ENCODE results near the gene PAH.
A peak's percentile ranks its signal among the peaks of the same experiment; 100 is the strongest.

PAH gene

DNA sequence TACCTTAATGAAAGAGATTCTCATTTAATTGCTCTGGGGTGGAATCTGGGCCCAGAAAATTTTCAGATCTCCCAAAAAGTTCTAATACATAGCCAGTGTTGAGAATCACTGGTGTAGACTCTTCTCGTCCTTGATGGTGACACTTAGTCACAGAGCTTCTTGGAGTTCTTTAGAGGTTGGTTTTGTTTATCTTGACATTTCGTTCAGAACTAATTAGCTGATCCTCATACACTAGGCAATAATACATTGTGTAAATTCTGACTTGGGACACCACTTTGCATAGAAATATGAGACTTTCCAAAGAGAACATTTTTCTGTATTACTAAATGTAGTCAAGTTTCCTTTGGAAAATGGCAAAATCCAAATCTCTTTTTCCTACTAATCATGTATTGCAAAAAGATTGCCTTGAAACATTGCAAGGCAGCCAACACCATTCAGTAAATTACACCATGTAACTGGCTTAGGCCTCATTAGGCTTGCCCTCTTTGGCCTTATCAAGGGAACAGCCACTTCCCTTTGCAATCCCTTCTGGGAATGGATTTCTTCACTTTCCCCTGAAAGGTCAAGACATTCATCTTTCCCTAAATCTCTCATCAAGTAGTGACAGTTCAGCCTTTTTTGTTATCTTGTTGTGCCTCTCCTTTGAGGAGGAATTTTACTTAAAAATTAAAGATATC lies 102.2 kb downstream of the PAH start:
- DNase-seq, result no peak

DNA sequence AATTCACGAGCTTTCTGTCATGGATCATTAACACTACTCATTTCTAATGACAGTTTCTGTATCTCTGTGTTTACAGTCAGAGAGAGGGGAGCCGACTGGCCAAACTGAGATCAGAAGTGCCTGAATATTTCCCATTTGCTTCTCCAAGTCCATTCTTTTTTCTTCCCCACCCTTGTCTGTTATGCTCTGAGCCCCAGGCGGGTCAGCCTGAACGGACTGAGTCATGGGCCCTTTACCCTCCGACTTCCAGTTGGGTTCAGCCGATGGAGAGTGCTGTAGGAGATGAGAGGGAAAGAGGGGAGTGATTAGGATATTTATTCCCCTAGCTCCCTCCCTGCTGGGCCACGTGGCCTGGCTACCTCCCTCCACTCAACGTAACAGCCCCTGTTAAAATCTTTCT lies 104.7 kb downstream of the PAH start:
- no peak for DNase-seq

DNA sequence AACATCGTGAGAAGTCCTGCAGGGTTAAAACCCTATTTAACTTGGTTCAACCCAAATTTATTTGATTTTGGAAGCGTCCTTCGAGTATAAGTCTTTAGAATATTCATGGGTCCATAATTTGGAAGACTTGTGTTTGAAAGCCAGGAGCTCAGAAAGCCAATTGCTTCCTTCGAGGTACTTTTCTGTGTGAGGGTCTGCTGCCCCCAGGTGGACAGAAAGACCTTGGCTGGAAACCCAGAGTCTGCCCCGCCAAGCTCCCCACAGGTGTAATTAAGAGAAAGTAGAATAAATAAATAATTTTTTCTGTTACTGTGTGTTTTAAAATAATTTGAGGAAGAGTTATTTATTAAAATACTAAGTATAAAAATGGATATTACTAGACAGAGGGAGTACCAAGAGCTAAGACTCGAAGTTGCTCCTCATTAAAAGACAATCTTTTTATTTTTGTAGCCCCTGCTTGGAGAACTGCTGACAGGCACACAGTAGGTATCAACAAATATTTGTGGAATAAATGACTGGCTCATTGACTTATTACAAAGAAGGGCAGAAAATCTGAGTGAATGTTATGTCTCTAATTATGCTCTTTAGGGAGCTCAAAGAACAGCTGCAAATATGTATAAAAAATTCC lies 105.8 kb downstream of the PAH start:
- DNase-seq, result peak; percentile 42

DNA sequence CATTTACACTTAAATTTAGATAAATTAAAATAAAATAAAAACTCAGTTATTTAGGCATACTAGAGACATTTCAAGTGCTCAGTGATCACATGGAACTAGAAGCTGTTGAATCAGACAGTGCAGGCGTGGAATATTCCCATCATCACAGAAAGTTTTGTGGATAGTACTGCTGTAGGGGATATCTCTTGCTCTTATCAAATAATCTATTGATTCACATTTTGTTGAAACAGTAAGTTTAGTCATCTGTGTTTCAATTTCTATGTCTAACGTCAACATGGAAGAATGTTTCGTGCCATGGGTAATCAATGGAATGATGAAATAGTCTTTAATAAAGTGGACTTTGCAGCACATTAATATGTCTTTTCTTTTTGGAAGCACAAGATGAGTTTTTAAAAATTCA lies 108.6 kb downstream of the PAH start:
- DNase-seq, result no peak

DNA sequence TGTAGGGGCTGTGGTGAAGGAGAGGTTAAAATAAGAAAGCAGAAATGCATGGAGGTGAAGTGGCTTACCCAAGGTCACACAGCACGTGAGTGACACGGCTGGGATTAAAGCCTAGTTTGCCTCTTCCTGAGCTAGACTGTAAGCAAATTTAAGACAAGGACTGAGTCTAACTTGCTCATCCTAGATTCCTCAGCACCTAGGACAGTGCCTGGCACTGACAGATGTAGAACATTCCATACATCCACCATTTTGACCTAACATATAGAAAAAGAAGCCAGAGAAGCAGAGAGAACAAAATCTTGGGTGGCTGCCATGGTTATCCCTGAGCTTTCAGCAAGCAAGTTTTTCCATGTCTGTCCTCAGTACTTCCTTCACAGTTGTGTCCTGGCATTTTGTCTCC lies 110.5 kb downstream of the PAH start:
- DNase-seq, result no peak

DNA sequence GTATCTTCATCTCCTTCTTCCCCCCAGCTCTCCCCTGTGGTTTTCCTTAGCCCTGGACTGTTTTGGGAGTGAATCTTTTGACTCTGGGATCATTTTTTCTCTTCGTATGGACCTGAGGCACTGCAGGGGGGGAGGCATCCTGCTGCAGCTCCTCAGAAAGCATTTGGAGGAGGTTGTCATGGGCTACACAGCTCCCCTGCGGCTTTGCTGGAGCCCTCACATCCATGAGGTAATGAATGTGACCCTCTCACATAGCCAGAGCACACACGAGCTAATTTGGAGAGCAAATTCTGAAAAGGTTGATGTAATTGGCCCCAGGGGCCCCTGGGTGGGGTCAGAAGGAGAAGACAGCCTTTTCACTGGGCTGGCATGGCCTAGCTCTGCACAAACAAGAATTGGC lies 110.9 kb downstream of the PAH start:
- no peak for DNase-seq

DNA sequence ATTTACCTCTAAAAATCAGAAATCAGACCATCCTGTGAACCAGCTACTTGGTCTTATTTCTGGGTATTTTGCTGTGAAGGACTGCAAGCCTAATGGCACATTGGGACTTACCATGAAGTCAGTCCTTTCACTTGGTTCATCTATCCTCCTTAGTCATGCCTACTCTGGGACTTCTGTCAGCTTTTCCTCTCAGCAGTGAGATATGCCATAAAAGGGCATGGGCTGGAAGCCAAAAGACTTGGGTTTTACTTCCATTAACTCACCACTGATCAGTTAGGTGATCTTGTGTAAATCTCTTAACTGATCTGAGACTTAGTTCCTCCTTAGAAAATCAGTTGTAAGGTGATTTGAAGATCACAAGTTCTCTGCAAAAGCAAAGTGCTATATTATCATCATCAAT lies 116.5 kb downstream of the PAH start:
- DNase-seq, result no peak

DNA sequence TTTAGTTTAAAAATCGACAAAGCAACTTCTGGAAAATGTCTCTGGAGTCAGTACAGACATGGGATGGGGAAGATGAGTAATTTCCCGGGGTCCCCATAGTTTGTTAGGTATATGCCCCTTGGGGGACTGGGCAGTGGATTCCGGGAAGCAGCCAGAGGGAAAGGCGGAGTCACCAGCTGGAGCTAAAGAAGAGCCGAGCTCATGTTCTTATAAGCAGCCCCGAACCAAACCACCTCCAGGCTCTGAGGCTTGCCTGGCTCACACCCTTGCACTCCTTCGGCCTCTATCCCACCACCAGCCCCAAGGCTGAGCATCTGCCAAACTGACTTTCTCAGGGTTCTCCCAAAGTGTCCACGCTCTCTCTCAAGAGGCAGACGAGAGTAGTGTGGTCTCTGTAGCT lies 117.8 kb downstream of the PAH start:
- DNase-seq, result no peak

DNA sequence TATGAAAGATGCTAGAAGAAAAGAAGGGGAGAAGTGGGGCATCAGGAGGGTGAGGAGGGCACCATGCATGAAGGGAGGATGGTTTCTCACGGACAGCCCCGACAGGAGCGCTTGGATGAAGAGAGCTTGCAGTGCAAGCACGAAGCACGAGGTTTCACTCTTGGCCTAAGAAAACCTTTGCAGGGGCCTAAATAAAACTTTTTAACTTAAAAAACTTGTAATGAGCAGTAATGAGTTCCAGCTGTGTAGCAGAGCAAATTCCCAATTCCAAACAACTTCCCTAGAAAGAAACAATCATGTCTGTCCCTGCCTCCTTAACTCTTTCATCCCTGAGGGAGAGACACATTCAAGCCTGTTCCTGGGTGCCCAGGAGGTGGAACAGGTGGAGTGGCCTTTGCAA lies 119.5 kb downstream of the PAH start:
- DNase-seq, result no peak

DNA sequence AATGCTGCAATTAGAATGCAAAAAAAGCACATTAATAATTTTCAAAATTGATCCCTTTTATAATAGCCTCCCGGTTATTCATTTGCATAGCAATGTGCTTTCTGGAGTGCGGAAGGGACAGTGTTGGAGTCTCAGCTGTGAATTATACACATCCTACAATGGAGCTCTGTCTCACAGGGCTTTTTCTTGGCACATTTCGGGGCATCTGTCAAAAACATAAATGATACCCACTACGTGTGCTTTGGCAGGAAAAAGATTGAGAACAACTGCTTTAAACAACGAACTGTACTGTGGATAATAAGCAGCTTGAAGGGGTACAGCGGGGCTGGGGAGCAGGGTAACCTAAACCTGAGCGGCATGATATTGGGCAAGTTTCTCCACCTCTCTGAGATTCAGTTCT lies 123.1 kb downstream of the PAH start:
- no peak for DNase-seq

All from NCI-H2171 treated with DMSO at 0.1 percent for 48 hours (cell line).